Psoas muscle (tissue), 8 donors: Measurements from ENCODE around the gene CEP95. TPM values are rescaled to one million over a fixed set of nuclear protein-coding genes. Genes with fewer than 3 reads are reported as not detected.
"Not testable (repeated sequence)": the region's sequence is repeated elsewhere in the genome, so short reads cannot be mapped to it uniquely, and the experiment has no call there.

Source experiments
- ATAC-seq, 4 donors: fragments of 200-7000 bp; cut with Tn5 transposase; one replicate each; pipeline ENCODE4 v1.9.1; 2020; ENCODE audit warnings: moderate library complexity in 3 of 4, mild to moderate bottlenecking in 2 of 4
- DNase-seq, 2 donors: peaks; one replicate each; pipeline ENCODE4 v3.0.0-alpha.2; 2020
- H3K27ac ChIP-seq: fragments of 200-600 bp; one replicate; pipeline ENCODE4 v1.8.0; 2022
- H3K27me3 ChIP-seq, 3 donors: fragments of 200-600 bp in 1 of 3; one replicate each; pipeline versions ENCODE4 v1.6.1 to v1.8.0; 2013 to 2022; ENCODE audit warnings: low read length in 2 of 3, mild to moderate bottlenecking in 2 of 3, moderate library complexity in 1 of 3; ENCODE audit not compliant: insufficient read depth in 3 of 3
- H3K36me3 ChIP-seq, 2 donors: fragments of 200-600 bp in 1 of 2; one replicate each; pipeline versions ENCODE4 v1.6.1 to v1.8.0; 2013 to 2022; ENCODE audit warnings: low read depth in 1 of 2, mild to moderate bottlenecking in 1 of 2, moderate library complexity in 1 of 2; ENCODE audit not compliant: insufficient read depth in 1 of 2
- H3K4me1 ChIP-seq: fragments of 200-600 bp; one replicate; pipeline ENCODE4 v1.8.0; 2022
- H3K4me3 ChIP-seq: fragments of 200-600 bp; one replicate; pipeline ENCODE4 v1.8.0; 2022; ENCODE audit warnings: mild to moderate bottlenecking
- H3K9me3 ChIP-seq: fragments of 200-600 bp; one replicate; pipeline ENCODE4 v1.8.0; 2022
- CTCF ChIP-seq: fragments of 200-600 bp; IDR thresholded peaks from one replicate; pipeline ENCODE4 v1.8.0; 2022; ENCODE audit warnings: antibody characterized with exemption
- WGBS, 3 donors: extraction: QIAGEN DNeasy Blood & Tissue Kit; methylation state at CpG; one replicate each; pipeline versions ENCODE4 v1.1.6 to v1.1.7; 2013; 5-methylcytosine and 5-hydroxymethylcytosine counted together
- intact Hi-C, 2 donors: fragments of 100-400 bp; cut with DNase I; formaldehyde crosslinking; loops; one replicate each; pipeline versions ENCODE4 v1.11.0 to v1.14.2; 2022
- polyA plus RNA-seq, 3 donors: library from polyadenylated mRNA; stranded (reverse); fragments of 200-250 nt; gene quantifications; one replicate each; pipeline ENCODE4 v1.2.3, GENCODE V29; 2013
- total RNA-seq, 4 donors: library from RNA; stranded (reverse); fragmentation: NEBNext Ultra II Directional in 2 of 4; extraction: Animal tissue kit (Norgen Biotek cat#: 25700) in 2 of 4; gene quantifications; one replicate each; pipeline versions ENCODE4 v1.2.1 to v1.2.4, GENCODE V29; 2021 to 2023
- donor health status: healthy with polysubstance abuse.
- donor health status: DM: no; HTN: no; CAD: no; lungs with moderate emphysema.
- donor health status: Bipolar disorder and iron deficiency.
- donor health status: healthy.
- donor health status: DM: yes; HTN: yes; CAD: no.
- donor health status: DM: no; HTN: no; CAD: no.
- donor health status: DM: no; HTN: no; CAD: no.
- donor health status: DM: yes; HTN: yes; CAD: no.

The CEP95 gene
- total and polyA plus RNA-seq, 7 donors, result 9.3 to 21.7 (median 15.7) TPM

GRCh38 chr17:64575431-64575830 is 68.7 kb downstream of the CEP95 start:
- no peaks in the 10 kb centered on the region for H3K4me1 ChIP-seq
- no peaks in the 10 kb centered on the region for H3K27me3 ChIP-seq
- no peak overlapping the region for H3K4me3 ChIP-seq
- no peaks in the 10 kb centered on the region for H3K9me3 ChIP-seq
- ATAC-seq, result no peak
- no peak overlapping the region for H3K27ac ChIP-seq
- WGBS, 3 donors, result 95 to 97% (median 96%) methylated on average over 3 of the region's 3 CpGs
- no peak for DNase-seq
- no peak for TF ChIP-seq CTCF
- peaks cover 4 to 52% of the 10 kb centered on the region in 2 donors for H3K36me3 ChIP-seq
- intact Hi-C loops, result no loop called here

DNA sequence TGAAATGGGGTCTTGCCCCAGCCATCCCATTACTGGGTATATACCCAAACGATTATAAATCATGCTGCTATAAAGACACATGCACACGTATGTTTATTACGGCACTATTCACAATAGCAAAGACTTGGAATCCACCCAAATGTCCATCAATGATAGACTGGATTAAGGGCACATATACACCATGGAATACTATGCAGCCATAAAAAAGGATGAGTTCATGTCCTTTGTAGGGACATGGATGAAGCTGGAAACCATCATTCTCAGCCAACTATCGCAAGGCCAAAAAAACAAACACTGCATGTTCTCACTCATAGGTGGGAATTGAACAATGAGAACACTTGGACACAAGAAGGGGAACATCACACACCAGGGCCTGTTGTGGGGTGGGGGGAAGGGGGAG is 70.2 kb downstream of the CEP95 start:
- WGBS, 3 donors, result 97 to 99% (median 97%) methylated on average over 4 of the region's 4 CpGs
- H3K27ac ChIP-seq, ATAC-seq, intact Hi-C loops, DNase-seq, H3K4me3 ChIP-seq, H3K4me1 ChIP-seq, H3K27me3 ChIP-seq, H3K9me3 ChIP-seq: not testable (repeated sequence)
- H3K36me3 ChIP-seq, result peaks cover 0 to 52% of the 10 kb centered on the region in 2 donors

DNA sequence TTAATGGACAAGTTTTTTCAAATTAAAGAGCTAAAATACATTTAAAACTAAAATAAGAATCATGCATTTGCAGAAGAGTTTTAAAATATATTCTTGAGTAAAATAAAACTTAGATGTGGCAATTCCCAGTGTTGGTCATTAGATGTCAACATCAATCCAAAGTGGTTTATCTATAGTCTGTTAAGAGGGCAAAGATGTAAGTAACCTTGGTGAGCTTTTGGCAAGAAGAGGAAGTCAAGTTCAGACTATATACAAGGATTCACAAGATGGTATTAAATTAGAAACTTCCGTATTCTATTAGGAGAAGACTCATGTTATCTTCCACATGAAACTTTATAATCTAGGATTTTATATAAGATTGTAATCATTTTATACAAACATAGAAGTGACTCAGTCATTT is 73.1 kb downstream of the CEP95 start:
- no peak for ATAC-seq
- no peak for TF ChIP-seq CTCF
- no peak overlapping the region for H3K4me3 ChIP-seq
- H3K36me3 ChIP-seq, result peaks cover 0 to 68% of the 10 kb centered on the region in 2 donors
- no peaks in the 10 kb centered on the region for H3K27me3 ChIP-seq
- no peak overlapping the region for H3K27ac ChIP-seq
- intact Hi-C loops, result no loop called here
- H3K4me1 ChIP-seq, result no peaks in the 10 kb centered on the region
- no peak for DNase-seq
- H3K9me3 ChIP-seq, result no peaks in the 10 kb centered on the region
- WGBS, 3 donors, result 95 to 100% (median 100%) methylated on average over 1 of the region's 1 CpG

DNA sequence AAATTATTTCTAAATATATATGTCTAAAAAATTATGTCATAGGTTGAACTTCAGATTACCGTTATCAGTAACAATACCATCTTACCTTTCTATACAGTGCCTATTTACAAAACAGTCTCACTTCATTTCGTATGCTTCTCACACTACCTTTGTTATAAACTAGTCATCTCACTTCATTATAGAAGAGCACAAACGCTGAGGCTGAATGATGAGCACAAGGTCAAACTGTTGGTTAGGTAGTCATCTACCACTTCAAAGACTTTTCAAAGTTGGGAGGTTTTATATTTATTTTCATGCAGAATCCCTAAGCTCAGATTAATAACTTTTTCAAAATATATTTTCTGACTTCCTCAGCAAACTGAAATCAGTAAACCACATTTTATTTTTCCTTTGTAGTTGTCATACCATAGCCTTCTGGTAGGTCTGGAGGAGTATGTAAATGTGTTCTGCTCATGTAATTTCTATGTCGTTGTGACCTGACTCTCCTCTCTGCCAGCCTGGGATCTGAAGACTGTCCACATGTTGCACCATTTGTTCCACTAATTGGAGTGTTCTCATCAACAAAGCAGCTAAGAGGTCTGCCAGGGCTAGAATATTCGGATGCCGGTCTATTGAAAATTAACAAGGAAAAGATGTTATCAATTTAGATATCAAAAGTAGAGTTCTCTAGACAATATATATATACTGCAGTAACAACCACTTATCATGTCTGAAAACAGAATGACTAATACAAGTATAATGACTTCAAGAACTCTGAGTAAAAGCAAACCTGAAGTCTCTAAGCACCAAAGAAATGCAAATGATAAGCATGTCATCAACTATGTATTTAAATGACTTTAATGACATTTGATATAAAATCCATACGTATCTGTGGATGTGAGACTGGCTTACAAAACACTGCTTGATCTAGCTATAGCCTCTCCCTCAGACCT is 73.9 kb downstream of the CEP95 start:
- ATAC-seq (no peak), DNase-seq (no peak)
- Histone ChIP-seq H3K9me3 (no peaks in the 10 kb centered on the region), H3K27me3 (no peaks in the 10 kb centered on the region), H3K4me3 (no peak overlapping the region), H3K36me3 (peaks cover 0 to 68% of the 10 kb centered on the region in 2 donors), H3K4me1 (no peaks in the 10 kb centered on the region), H3K27ac (no peak overlapping the region)
- intact Hi-C loops, result no loop called here
- WGBS, 3 donors, result 72 to 77% (median 73%) methylated on average over 7 of the region's 7 CpGs
- no peak for TF ChIP-seq CTCF

- H3K4me1 ChIP-seq, result no peaks in the 10 kb centered on the region
- intact Hi-C loops, result no loop called here
- DNase-seq (no peak), ATAC-seq (no peak)
- no peaks in the 10 kb centered on the region for H3K27me3 ChIP-seq
- no peak for TF ChIP-seq CTCF
- H3K27ac ChIP-seq, result no peak overlapping the region
- no peak overlapping the region for H3K4me3 ChIP-seq
- 78 to 85% (median 81%) methylated on average over 3 of the region's 3 CpGs for WGBS, 3 donors
- H3K36me3 ChIP-seq, result peaks cover 0 to 58% of the 10 kb centered on the region in 2 donors
- no peaks in the 10 kb centered on the region for H3K9me3 ChIP-seq
These were observed 76.3 kb downstream of the CEP95 start for GRCh38 chr17:64583038-64583437.
